IPS-11a (cell line): ENCODE data around the gene OR4C5.
"Not testable (repeated sequence)": the region's sequence is repeated elsewhere in the genome, so short reads cannot be mapped to it uniquely, and the experiment has no call there.

Experiments
- H3K4me3 ChIP-seq: one replicate; pipeline ENCODE4 v1.5.1; 2013; ENCODE audit warnings: low read depth, low read length, control low read depth

Gene OR4C5

DNA sequence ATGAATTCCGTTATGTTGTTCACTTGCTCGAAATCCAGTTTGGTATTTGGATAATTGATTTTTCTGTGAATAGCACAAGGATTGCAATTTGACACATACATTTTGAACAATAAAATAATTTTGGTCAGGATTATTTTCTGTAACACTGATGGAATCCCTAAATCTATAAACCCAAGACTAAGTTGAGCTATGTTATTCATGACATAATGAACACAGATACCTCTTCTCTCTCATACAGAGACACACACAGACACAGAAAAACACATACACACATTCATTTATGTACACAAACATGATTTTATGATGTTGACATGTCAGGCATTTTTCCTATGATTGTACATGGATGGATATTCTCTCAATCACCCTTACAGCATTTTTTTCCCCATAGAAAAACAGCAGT lies at the start of gene OR4C5:
Gene OR4C5 (minus strand): TSS at position 101 of the 400 bp plus-strand sequence. CDS start 0 bp downstream, at position 101.
- no peak within 1 kb of the TSS for H3K4me3 ChIP-seq

DNA sequence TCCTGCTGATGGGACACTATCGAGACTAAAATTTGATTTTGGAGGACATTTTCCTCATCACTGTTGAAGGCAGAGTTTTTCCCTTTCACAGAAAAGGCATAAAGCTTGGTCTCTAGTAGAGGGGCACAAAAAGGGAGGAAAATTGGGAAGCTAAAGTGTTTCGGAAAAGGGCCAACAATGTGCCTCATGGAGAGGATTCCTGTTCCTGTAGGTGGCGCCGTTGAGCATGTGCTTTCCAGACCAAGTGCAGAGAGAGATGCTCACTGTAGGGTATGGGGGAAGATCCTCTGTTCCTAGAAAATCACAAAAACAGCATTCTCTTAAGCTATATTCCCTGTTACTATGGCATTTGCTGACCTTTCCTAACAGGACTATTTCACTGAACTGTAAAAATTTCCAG lies 18.4 kb upstream of the OR4C5 start:
- H3K4me3 ChIP-seq = no peak overlapping the region

DNA sequence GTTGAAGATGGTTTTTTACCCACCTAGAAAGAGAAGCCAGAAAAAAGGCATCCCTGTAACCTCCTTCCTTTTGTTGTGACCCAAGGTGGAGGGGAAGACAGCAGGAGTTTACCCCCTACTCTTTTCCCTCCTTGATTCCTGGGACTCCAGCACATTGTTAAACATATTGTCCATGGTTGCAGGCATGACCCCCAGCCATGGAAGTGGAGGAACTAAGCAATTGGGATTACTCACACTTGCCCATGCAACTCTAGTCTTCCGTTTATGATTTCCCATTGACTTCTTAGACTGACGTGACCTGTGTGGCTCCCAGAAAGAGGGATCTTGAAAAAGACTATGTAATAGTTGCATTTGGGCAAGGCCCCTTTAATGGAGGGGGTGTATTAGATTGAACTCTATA lies 17.9 kb upstream of the OR4C5 start:
- not testable (repeated sequence) for H3K4me3 ChIP-seq

DNA sequence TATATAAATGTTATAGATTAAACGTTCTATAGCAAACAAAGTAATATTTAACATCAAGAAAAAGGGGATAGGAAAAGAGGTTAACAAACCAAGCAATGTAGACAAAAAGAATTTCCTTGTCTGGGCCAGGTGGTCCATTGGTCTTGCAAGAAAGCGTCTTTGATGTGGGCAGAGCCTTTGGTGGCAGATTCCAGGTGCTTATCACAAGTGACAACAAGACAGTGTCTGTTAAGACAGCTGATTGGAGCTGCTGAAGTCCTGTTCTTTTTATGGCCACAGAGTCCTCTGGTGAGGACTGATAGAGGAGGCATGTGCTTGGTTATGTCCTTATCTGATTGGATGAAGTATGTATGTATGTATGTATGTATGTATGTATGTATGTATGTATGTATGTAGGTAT lies 5.0 kb downstream of the OR4C5 start:
- not testable (repeated sequence) for H3K4me3 ChIP-seq

DNA sequence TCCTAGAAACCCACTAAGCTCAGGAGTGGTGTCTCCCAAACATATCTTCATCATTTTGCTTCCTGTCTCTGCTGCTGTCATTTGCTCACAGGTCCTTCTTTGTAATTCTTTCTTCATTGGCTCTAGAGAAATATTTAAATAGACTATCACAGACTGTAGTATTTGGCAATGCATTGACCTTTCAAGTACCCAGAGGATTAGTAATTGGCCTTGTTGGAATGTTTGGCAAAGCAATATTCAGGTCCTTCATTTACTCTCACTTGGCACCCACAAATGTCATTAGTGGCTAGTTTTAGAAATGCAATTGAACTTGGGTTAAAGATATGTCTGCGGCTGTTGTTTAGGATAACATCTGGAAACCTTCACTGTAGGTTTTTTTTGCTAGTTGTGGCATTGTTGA lies 11.6 kb downstream of the OR4C5 start:
- H3K4me3 ChIP-seq = no peak overlapping the region

DNA sequence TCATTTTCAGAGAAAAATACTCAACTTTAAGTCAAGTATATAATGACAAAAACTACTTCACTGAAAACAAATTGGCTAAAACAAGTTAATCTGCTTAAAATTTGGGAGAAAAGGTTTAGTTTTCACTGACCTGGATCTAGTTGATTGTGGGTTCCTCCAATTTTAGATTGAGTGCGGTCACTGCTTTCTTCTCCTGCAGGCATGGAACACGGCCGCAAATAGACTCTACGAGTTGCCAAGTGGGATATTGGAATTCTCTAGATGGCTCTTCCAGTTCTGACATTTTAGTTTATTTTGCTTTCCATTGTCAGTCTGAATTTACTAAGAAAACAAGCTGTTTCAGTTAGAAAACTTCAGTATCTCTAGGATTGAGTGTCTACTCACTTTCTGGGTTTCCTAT lies 12.3 kb downstream of the OR4C5 start:
- no peak overlapping the region for H3K4me3 ChIP-seq

DNA sequence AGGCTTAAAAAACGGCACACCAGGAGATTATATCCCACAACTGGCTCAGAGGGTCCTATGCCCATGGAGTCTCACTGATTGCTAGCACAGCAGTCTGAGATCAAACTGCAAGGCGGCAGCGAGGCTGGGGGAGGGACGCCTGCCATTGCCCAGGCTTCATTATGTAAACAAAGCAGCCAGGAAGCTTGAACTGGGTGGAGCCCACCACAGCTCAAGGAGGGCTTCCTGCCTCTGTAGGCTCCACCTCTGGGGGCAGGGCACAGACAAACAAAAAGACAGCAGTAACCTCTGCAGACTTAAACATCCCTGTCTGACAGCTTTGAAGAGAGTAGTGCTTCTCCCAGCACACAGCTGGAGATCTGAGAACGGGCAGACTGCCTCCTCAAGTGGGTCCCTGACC lies 20.0 kb downstream of the OR4C5 start:
- not testable (repeated sequence) for H3K4me3 ChIP-seq

DNA sequence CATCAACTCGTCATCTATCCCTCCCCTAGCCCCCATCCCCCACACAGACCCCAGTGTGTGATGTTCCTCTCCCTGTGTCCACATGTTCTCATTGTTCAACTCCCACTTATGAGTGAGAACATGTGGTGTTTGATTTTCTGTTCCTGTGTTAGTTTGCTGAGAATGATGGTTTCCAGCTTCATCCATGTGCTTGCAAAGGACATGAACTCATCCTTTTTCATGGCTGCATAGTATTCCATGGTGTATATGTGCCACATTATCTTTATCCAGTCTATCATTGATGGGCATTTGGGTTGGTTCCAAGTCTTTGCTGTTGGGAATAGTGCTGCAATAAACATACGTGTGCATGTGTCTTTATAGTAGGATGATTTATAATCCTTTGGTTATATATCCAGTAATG lies 23.8 kb downstream of the OR4C5 start:
- H3K4me3 ChIP-seq = not testable (repeated sequence)

DNA sequence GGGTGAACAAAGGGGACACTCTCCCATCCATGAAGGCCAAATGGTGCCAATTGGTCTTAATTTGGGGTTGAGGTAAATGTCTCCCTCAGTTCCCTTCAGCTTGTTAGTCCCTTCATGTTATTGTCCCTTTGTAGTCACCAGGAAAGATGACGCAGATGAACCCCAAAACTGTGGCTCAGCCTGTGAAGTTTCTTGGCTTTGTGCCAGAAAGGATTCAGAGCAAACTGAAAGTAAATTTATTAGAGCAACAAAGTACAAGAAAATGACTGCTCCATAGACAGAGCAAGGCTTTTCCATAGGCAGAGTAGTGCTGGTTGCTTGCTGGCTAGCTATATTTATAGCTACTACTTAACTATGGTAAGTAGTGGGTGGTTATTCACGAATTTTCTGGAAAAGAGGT lies 24.8 kb downstream of the OR4C5 start:
- no peak overlapping the region for H3K4me3 ChIP-seq

DNA sequence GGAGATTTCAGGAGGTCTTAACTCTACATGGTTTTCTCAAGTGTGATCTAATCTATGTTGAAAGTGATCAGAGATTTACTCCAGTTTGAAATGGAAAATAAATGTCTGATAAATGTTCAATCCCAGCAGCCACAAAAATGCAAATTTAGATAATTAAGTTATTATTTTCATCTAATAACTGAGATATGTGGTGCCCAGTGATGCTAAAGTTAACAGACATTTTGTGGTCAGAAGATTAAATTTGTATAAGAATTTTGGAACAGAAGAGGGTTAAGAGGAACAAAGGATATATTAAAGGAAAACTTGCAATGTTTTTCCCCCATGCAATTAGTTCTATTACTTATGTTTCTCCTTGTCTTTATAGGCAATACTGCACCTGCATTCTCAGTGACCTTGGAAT lies 41.6 kb downstream of the OR4C5 start, which contains the start of gene OR4C3:
Gene OR4C3 (plus strand): TSS at position 301 of the 400 bp plus-strand sequence. CDS start 102 bp downstream, outside the sequence.
- H3K4me3 ChIP-seq = not testable (repeated sequence)

DNA sequence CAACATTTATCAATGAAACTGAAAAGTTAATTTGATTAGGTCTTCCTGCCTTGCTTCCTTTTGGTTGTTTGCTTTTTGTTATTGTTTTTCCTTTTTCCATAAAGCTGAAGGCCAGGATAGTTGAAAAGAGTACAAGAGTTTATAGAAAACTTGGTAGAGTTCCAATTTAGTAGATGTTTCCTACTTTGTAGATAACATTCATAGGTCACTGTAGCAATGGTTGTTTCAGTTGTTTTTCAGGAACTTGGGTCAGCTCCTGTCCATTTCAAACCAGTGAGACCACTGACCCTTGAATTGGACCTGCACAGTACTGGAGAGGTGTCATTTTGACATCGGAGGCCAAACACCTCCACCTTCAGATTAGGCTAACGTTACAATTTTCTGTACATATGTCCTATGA lies 46.5 kb downstream of the OR4C5 start:
- not testable (repeated sequence) for H3K4me3 ChIP-seq
